Activated CD4-positive, alpha-beta T cell treated with anti-CD3 and anti-CD28 coated beads, Interleukin-10, Interleukin-2, amounts not matched to agents 100 ng/mL and 50 ng/mL, durations not matched to agents 16 hours and 8 hours (primary cell): ENCODE results near the gene TMEM185B.
"Not testable (repeated sequence)": the region's sequence is repeated elsewhere in the genome, so short reads cannot be mapped to it uniquely, and the experiment has no call there.

Experiments
- DNase-seq: peaks from one replicate; pipeline ENCODE4 v3.0.0-alpha.2; 2020

TMEM185B gene

DNA sequence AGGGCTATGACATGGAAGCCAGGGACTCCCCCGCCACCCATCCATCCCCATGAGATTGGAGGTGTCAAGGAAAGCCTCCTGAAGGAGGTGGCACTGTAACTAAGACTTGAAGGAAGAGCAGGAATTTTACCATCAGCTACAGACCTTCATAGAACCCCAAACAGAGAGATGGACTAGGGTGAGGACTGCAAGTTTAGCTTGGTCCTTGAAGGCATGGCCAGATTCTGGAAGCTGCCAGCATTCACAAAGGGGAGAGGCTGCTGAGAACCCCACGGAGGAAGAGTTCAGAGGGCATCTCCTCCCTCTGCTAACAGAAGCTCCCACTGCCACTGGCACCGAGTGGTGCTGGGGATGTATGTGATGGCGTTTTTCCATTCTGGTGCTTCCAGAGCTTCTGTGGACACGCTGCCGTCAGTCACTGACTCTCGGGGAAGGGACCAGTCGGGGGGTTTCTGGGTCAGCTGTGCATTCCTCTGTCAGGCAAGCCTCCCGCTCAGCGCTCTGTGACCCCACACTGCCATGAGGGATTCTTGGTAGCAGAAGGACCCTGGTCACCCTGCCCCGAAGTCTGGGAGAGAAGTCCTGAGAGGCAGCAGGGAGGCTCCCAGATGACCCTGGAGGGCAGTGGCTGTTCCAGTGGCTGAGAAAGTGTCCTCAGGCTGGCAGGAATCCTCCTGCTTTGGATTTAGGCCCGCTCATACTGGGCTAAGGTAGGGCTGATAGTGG is 18.1 kb downstream of the TMEM185B start:
- DNase-seq: no peak

DNA sequence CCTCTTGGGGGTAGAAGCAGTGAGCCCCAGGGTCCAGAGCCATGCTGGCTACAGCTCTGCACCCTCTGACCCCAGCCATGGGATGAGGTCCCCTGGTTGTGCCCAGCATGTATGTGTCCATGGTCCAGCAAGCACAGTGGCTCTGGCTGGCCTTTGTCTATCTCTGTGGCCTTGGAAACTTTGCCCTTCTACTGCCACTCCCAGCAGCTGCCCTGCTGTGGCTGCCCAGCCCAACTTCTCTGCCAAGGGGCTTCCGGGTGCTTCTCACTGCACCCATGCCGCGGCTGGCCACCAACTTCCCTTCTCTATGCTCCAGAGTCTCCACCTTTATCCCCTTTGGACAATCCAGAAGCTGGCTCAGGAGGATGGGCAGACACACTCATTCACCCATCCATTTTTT is 18.8 kb downstream of the TMEM185B start:
- DNase-seq: no peak

DNA sequence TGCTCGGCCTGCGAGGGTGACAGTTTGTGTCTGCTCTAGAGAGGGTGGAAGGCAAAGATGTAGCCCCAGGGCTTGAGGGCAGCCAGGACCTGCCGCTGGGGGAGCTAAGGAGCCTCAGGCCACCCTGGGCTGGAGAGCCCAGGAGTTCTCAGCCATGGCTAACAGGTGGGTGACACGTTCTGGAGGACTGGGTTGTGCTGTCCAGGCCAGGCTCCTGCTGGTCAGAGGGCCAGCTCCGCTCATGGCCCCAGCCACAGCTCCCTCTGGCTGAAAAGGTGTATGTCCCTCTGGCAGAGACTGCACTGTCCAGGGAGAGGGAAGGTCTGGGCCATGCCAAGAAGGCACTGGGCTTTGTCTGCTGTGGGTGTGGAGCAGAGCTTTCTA is 19.2 kb downstream of the TMEM185B start:
- DNase-seq: no peak

- DNase-seq: no peak
Observed at GRCh38 chr2:120203251-120204021, 19.8 kb downstream of the TMEM185B start.

- DNase-seq: not testable (repeated sequence)
Observed at GRCh38 chr2:120199817-120200459, 23.3 kb downstream of the TMEM185B start.

GRCh38 chr2:120195553-120195952 is 27.6 kb downstream of the TMEM185B start:
- no peak for DNase-seq

DNA sequence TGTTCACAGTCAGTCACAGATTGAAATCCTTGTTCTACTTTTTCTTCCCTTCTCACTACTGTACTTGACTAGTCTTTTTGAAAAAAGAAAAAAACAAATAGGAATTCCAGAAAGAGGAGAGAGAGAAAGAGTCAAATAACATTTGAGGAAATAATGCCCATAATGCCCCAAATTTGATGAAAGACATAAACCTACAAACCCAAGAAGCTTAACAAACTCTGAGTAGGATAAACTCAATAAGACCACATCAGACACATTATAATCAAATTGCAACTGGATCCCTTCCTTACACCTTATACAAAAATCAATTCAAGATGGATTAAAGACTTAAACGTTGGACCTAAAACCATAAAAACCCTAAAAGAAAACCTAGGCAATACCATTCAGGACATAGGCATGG is 30.9 kb downstream of the TMEM185B start:
- DNase-seq: no peak

- DNase-seq: no peak
Observed at GRCh38 chr2:120189189-120189588, 34.0 kb downstream of the TMEM185B start.

DNA sequence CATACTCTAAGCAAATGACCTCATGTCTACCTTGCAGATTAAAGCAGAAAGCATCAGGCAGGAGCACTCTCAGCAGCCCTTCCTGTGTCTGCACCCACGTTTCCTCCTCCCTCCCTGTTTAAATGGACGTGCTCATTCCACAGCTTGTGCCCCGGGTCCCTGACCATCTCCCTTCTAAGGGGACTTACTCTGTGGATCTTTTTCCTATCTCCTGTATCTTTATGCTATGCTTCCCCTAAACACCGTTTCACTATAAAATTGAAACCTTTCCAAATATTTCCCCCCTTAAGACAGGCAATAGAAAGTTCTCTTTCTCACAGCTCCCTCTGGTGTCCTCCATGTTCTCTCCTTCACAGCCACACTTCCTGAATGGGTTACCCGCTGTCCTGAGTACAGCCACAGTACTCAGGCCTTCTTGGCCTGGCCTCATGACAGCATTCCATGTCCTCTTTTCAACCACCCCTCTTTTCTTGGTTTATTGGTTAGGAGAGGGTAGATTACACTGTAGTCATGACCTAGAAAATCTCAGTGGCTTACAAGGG is 41.1 kb downstream of the TMEM185B start:
- DNase-seq: no peak

DNA sequence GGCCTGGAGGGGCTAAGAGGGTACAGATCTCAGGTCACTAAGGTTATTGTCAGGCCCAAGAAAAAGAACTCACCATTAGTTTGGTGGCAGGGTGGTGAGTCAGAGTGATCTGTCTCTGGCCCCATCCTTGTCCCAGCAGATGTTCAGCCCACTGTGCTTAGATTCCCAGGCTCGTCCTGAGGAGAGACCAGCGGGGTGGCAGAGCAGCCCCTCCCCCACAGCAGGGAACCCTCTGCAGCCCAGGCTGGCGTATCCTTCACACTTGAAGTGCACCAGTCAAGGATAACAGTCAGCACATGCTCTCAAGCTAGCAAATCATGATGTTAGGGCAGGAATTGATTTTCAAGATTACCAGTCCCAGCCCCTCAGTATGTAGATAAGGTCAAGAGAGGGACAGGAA is 43.1 kb downstream of the TMEM185B start:
- DNase-seq: no peak

DNA sequence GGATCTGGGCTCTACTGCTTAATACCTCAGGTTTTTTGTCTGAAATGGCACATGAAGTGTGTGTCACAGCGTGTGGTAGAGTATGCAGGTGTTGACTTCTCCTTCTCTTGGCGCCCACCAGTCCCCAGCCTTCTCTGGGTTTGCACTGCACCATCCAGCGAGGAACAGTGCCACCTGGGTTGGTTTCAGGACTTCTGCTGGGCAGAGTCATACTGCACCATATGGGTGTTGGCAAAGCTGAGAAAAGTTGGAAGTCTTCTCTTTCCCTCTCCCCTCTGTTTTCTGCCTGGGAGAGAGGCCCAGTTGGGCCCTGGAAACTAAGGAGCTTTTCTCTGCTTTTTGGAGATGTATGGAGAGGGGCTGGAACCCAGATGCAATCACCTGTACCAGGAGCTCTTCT is 43.8 kb downstream of the TMEM185B start:
- DNase-seq: no peak

GRCh38 chr2:120177973-120178372 is 45.2 kb downstream of the TMEM185B start:
- DNase-seq: no peak

- DNase-seq: peak; percentile 82
Observed at GRCh38 chr2:120177001-120177621, 46.1 kb downstream of the TMEM185B start.

- no peak for DNase-seq
Observed at GRCh38 chr2:120176526-120176925, 46.7 kb downstream of the TMEM185B start.

DNA sequence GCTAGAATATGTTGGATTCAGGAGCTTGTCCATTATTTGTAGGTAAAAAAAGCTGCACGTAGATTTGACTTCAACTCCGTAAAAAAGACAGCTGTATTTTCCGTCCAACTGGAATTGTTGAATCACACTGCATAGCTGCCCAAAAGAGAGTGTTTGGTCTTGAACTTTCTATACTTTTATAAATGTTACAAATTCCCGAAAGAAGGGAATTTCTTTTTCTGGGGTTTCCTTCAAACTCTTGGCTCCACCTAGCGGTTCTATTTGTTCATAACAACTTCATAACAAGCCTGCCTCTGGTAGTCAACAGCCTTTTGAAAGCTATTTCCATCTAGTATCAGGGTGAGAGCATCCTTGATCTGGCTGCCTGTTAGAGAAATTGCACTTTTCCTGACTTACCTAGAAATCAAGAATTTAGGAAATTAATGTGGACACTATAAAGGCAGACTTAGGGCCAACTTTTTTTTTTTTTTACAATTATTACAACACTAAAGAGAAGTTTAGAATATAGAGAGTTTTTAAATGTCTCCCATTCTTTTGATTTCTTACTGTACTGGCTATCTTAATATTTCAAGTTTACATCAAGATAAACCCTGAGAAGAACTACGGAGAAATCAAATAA is 48.1 kb downstream of the TMEM185B start:
- DNase-seq: peak; percentile 58
